GM23248 (cell line): ENCODE measurements around the gene ATP2B2.

Experiments used
- EZH2 ChIP-seq: fragments of 200-600 bp; sonication (generic); IDR thresholded peaks from 2 replicates; pipeline ENCODE4 v1.6.1; 2018; ENCODE audit warnings: antibody characterized with exemption, mild to moderate bottlenecking; ENCODE audit not compliant: insufficient read depth, poor library complexity, severe bottlenecking
- EZH2phosphoT487 ChIP-seq: fragments of 200-600 bp; sonication (generic); IDR thresholded peaks from 2 replicates; pipeline ENCODE4 v1.6.1; 2018; ENCODE audit warnings: antibody characterized with exemption, moderate library complexity, mild to moderate bottlenecking, low read depth; ENCODE audit not compliant: insufficient read depth

GRCh38 chr3:10378246-10378645, 127.1 kb downstream of the ATP2B2 start:
- TF ChIP-seq EZH2 = no peak
- TF ChIP-seq EZH2phosphoT487 = no peak
